ENCODE results near the gene SCGB1D2.

SCGB1D2 gene

DNA sequence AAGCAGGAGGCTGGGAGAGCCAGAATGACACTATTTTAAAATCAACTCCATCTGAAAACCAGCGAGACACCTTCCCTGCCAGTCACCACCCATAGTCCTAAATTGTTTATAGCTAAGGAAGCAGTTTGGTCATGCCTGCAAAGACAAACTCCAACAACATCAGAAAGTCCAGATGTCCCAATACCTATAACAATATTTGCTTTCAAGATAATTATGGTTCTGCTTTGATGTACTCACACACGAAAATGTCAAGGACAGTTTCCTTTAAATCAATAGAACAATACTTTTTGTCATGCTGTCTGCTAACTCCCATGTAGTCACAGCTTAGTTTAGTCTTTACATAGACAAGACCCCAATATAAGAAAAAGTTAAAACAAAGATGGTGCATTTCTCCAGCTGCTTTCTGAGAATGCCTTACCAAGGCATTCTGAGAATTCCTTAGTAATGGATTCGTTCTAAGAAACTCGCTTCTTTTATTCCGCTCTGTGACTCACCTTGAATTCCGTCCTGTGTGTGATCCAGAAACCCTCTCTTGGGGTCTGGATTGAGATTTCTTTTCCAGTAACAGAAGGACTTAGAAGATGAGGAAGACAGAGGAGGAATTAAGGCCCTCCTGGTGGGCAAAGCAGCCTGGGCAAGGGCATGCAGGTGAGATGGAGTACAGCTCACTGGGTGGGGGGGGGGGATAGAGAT, 18.4 kb downstream of the SCGB1D2 start:
- no peak for DNase-seq

- DNase-seq, result no peak
Measured at GRCh38 chr11:62264004-62264403, 22.0 kb downstream of the SCGB1D2 start.

DNA sequence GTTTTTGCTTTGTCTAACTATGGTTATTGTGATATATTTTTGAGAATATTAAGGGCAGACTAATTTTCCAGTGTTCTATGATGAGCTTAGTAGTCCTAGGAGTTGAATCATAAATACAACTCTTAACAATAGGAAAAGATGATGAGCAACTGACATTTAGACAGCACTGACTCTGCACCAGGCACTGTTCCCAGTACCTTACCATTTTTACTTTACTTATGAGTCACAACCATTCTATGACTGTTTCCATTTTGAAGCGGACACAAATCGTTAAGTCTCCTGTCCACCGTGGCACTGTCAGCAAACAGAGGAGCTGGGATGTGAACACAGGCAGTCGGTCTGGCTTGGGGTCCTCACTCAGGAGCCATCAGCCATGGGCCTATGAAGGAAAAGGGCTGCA, 24.5 kb downstream of the SCGB1D2 start:
- no peak for DNase-seq

DNA sequence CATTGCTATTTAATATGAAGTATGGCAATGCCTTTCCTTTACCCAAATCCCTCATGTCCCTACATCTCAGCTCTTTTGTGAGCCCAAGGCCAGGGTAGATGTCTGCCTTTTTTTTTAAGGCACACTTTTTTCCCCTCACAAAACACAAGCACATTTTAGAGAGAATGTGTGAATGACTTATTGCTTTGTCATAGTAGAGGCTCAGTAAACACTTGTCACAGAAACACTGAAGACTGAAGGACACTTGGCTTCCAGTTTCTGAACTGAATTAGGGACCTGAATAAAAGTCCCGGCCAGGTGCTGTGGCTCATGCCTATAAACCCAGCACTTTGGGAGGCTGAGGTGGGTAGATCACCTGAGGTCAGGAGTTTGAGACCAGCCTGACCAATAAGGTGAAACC, 25.0 kb downstream of the SCGB1D2 start:
- DNase-seq, result no peak

DNA sequence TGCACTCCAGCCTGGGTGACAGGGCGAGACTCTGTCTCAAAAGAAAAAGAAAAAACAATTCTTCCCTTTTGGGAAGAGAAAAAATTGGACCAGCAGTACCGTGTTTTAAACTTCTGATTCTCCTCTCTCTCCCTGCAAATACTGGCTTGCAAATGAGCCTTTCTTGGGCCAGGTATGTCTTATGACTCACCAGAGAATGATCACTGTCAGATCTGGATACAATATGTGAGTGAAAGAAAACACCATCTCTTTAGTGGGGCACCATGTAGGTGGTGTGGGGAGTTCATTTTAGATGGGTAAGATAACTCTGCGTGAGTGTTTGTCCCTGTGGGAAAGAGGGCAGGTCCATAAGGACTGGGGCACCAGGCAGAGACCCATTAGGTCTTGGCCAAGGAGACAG, 25.5 kb downstream of the SCGB1D2 start:
- no peak for DNase-seq

GRCh38 chr11:62269654-62270278, 27.7 kb downstream of the SCGB1D2 start, which contains the start of gene SCGB2A2:
Gene SCGB2A2, plus strand, starts transcription at chr11:62270158. Its CDS starts 59 bp downstream, at chr11:62270217.
- no peak for DNase-seq

DNA sequence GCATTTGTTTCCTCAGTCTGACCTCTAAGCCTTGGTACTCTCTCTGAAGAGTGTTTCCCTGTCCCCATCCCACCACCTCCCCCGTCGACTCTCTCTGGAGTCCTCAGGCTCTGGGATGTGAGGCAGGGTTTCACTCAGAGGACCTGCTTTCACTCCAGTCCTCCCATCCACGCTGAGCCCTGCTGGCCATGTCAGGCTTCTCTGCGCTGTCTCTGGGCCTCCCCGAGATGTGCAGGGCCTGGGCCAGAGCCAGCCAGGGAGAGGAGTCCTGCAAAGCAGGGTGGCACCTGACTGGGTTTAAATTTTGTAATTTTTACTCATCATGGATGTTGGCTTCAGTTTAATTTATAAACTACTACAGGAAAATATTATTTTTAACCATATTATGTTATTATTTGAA, 31.2 kb downstream of the SCGB1D2 start:
- DNase-seq, result no peak

GRCh38 chr11:62273789-62274275, 31.8 kb downstream of the SCGB1D2 start:
- no peak for DNase-seq

- DNase-seq, result no peak
Measured at GRCh38 chr11:62280452-62280851, 38.4 kb downstream of the SCGB1D2 start.
